GM23338 (cell line): ENCODE data around the gene FBXL4. TPM values are rescaled to one million over a fixed set of nuclear protein-coding genes. Genes with fewer than 3 reads are reported as not detected.

Source experiments
- ATAC-seq: fragments of 200-7000 bp; cut with Tn5 transposase; 3 replicates; pipeline ENCODE4 v1.9.1; 2020
- DNase-seq: peaks from one replicate; pipeline ENCODE4 v3.0.0-alpha.2; 2015; ENCODE audit warnings: low spot score
- H2AFZ ChIP-seq: fragments of 200-600 bp; sonication (generic); 2 replicates; pipeline ENCODE4 v1.8.0; 2016; ENCODE audit warnings: antibody characterized with exemption, mild to moderate bottlenecking, moderate library complexity
- H3F3A ChIP-seq: fragments of 200-600 bp; sonication (generic); replicated peaks from 2 replicates; pipeline ENCODE4 v1.8.0; 2017; ENCODE audit warnings: antibody characterized with exemption, mixed run types, low read depth
- H3K27ac ChIP-seq: fragments of 200-600 bp; sonication (generic); 2 replicates; pipeline ENCODE4 v1.6.1; 2016; ENCODE audit warnings: low read depth
- H3K27me3 ChIP-seq: fragments of 200-600 bp; sonication (generic); 2 replicates; pipeline ENCODE4 v1.8.0; 2016; ENCODE audit warnings: mild to moderate bottlenecking, mixed run types, moderate library complexity; ENCODE audit not compliant: insufficient read depth
- H3K36me3 ChIP-seq: fragments of 200-600 bp; sonication (generic); 2 replicates; pipeline ENCODE4 v1.8.0; 2016; ENCODE audit warnings: mild to moderate bottlenecking; ENCODE audit not compliant: insufficient read depth
- H3K4me1 ChIP-seq: fragments of 200-600 bp; sonication (generic); 2 replicates; pipeline ENCODE4 v1.8.0; 2016; ENCODE audit warnings: mild to moderate bottlenecking, moderate library complexity; ENCODE audit not compliant: insufficient read depth
- H3K4me2 ChIP-seq: fragments of 200-600 bp; sonication (generic); 2 replicates; pipeline ENCODE4 v1.7.1; 2017; ENCODE audit warnings: mixed run types
- H3K4me3 ChIP-seq: fragments of 200-600 bp; sonication (generic); 2 replicates; pipeline ENCODE4 v1.6.1; 2016; ENCODE audit warnings: mixed run types
- H3K79me2 ChIP-seq: fragments of 200-600 bp; sonication (generic); replicated peaks from 2 replicates; pipeline ENCODE4 v1.8.0; 2017; ENCODE audit warnings: mild to moderate bottlenecking; ENCODE audit not compliant: insufficient read depth
- H3K9me2 ChIP-seq: fragments of 200-600 bp; sonication (generic); 2 replicates; pipeline ENCODE4 v1.8.0; 2017; ENCODE audit not compliant: insufficient read depth
- H4K20me1 ChIP-seq: fragments of 200-600 bp; sonication (generic); replicated peaks from 2 replicates; pipeline ENCODE4 v1.8.0; 2017; ENCODE audit warnings: mild to moderate bottlenecking; ENCODE audit not compliant: insufficient read depth
- H3K27ac Mint-ChIP-seq: 2 replicates; pipeline ENCODE4 v1.8.0; 2020; ENCODE audit warnings: inconsistent platforms, mild to moderate bottlenecking, moderate library complexity, mixed read lengths
- H3K27me3 Mint-ChIP-seq: 3 replicates; pipeline ENCODE4 v1.8.0; 2022; ENCODE audit warnings: low read depth, mild to moderate bottlenecking, moderate library complexity, mixed read lengths, inconsistent platforms; ENCODE audit not compliant: insufficient read depth, poor library complexity
- H3K36me3 Mint-ChIP-seq: 3 replicates; pipeline ENCODE4 v1.8.0; 2021; ENCODE audit warnings: low read depth, mild to moderate bottlenecking, inconsistent platforms, moderate library complexity, mixed read lengths
- H3K4me1 Mint-ChIP-seq: 3 replicates; pipeline ENCODE4 v1.8.0; 2020; ENCODE audit warnings: mild to moderate bottlenecking, inconsistent platforms, mixed read lengths
- H3K4me3 Mint-ChIP-seq: 3 replicates; pipeline ENCODE4 v1.8.0; 2021; ENCODE audit warnings: moderate library complexity, mild to moderate bottlenecking, inconsistent platforms, mixed read lengths
- H3K9me3 Mint-ChIP-seq: 3 replicates; pipeline ENCODE4 v1.8.0; 2020; ENCODE audit warnings: moderate library complexity, mild to moderate bottlenecking, inconsistent platforms, mixed read lengths
- CTCF ChIP-seq, 2 experiments: fragments of 200-600 bp in 1 of 2; sonication (generic) in 1 of 2; conservative IDR thresholded peaks; 2 replicates each; pipeline versions ENCODE4 v1.5.1 to v1.6.1; 2016 to 2017; ENCODE audit warnings: antibody characterized with exemption in 2 of 2, low read depth in 2 of 2, mild to moderate bottlenecking in 2 of 2, moderate library complexity in 1 of 2
- EZH2 ChIP-seq: fragments of 200-600 bp; sonication (generic); IDR thresholded peaks from one replicate; pipeline ENCODE4 v1.8.0; 2017; ENCODE audit warnings: antibody characterized with exemption, mild to moderate bottlenecking, low read depth; ENCODE audit not compliant: unreplicated experiment
- NANOG ChIP-seq: IDR thresholded peaks from 2 replicates; pipeline ENCODE4 v1.6.1; 2016; ENCODE audit warnings: antibody characterized with exemption, borderline replicate concordance
- polyA plus RNA-seq: library from polyadenylated mRNA; unstranded; fragments of >200 nt; fragmentation: Nextera tagmentation; extraction: Ambion mirVana; gene quantifications from 2 replicates; pipeline ENCODE4 v1.2.1, GENCODE V29; 2016
- total RNA-seq: library from RNA; depleted of rRNA; stranded (reverse); fragments of >200 nt; shearing (Covaris generic); gene quantifications from 2 replicates; pipeline ENCODE4 v1.2.3, GENCODE V29; 2014

FBXL4 gene
- total and polyA plus RNA-seq, 2 experiments from 2014 or later, result 8.5 to 23.4 TPM

- no peaks in the 10 kb centered on the region for H3K36me3 Mint-ChIP-seq
- peaks cover 21% of the 10 kb centered on the region for H3F3A ChIP-seq
- H3K27ac ChIP-seq, result no peak overlapping the region
- peaks cover 67% of the 10 kb centered on the region for H3K4me1 ChIP-seq
- no peak overlapping the region for H3K27ac Mint-ChIP-seq
- peak overlapping the region; percentile 79; the same call in 1 of the 2 replicates for H3K4me2 ChIP-seq
- ATAC-seq (no peak), DNase-seq (no peak)
- peaks cover 49% of the 10 kb centered on the region for H3K4me1 Mint-ChIP-seq
- no peaks in the 10 kb centered on the region; the same call in 1 of the 3 replicates for H3K9me3 Mint-ChIP-seq
- H3K79me2 ChIP-seq, result no peaks in the 10 kb centered on the region
- no peaks in the 10 kb centered on the region for H4K20me1 ChIP-seq
- no peak overlapping the region for H2AFZ ChIP-seq
- TF ChIP-seq EZH2 (peak; percentile 22), NANOG (no peak)
- H3K4me3 Mint-ChIP-seq, result no peak overlapping the region
- H3K27me3 Mint-ChIP-seq, result peaks cover 89% of the 10 kb centered on the region
- H3K36me3 ChIP-seq, result no peaks in the 10 kb centered on the region
- no peak overlapping the region for H3K4me3 ChIP-seq
- H3K9me2 ChIP-seq, result no peaks in the 10 kb centered on the region
- H3K27me3 ChIP-seq, result peaks cover 96% of the 10 kb centered on the region
These were observed 109.7 kb downstream of the FBXL4 start for GRCh38 chr6:98838032-98838431.

GRCh38 chr6:98836962-98837944, 110.5 kb downstream of the FBXL4 start:
- Mint-ChIP-seq H3K36me3 (no peaks in the 10 kb centered on the region), H3K9me3 (no peaks in the 10 kb centered on the region; the same call in 1 of the 3 replicates), H3K27ac (no peak overlapping the region), H3K27me3 (peaks cover 89% of the 10 kb centered on the region), H3K4me1 (peaks cover 49% of the 10 kb centered on the region), H3K4me3 (peak overlapping the region; percentile 28)
- no peaks in the 10 kb centered on the region for H3K9me2 ChIP-seq
- H3K27me3 ChIP-seq, result peaks cover 96% of the 10 kb centered on the region
- DNase-seq (no peak), ATAC-seq (no peak)
- TF ChIP-seq CTCF (conservative IDR thresholded peaks at IDR 0.05; ENCODE audit: low read depth in 2 of 2), result no peak
- TF ChIP-seq EZH2, result peak; percentile 61
- H3K36me3 ChIP-seq, result no peaks in the 10 kb centered on the region
- no peak overlapping the region for H3K27ac ChIP-seq
- H3F3A ChIP-seq, result peaks cover 21% of the 10 kb centered on the region
- no peaks in the 10 kb centered on the region; the same call in 1 of the 2 replicates for H4K20me1 ChIP-seq
- no peak overlapping the region for H2AFZ ChIP-seq
- H3K4me1 ChIP-seq, result peaks cover 69% of the 10 kb centered on the region
- no peaks in the 10 kb centered on the region for H3K79me2 ChIP-seq
- peak overlapping the region; percentile 59 for H3K4me3 ChIP-seq
- H3K4me2 ChIP-seq, result peak overlapping the region; percentile 79
